GM12874 (cell line): ENCODE measurements around the gene KHDRBS1.

Experiments
- TF ChIP-seq, protein P1 (sequence below): IDR thresholded peaks from 2 replicates; pipeline ENCODE4 v1.5.1; 2011; ENCODE audit warnings: low read depth, mild to moderate bottlenecking, control low read depth, low read length, moderate library complexity; ENCODE audit not compliant: insufficient read depth

KHDRBS1 gene

GRCh38 chr1:32091591-32091990, 77.9 kb downstream of the KHDRBS1 start:
- TF ChIP-seq, protein P1, sequence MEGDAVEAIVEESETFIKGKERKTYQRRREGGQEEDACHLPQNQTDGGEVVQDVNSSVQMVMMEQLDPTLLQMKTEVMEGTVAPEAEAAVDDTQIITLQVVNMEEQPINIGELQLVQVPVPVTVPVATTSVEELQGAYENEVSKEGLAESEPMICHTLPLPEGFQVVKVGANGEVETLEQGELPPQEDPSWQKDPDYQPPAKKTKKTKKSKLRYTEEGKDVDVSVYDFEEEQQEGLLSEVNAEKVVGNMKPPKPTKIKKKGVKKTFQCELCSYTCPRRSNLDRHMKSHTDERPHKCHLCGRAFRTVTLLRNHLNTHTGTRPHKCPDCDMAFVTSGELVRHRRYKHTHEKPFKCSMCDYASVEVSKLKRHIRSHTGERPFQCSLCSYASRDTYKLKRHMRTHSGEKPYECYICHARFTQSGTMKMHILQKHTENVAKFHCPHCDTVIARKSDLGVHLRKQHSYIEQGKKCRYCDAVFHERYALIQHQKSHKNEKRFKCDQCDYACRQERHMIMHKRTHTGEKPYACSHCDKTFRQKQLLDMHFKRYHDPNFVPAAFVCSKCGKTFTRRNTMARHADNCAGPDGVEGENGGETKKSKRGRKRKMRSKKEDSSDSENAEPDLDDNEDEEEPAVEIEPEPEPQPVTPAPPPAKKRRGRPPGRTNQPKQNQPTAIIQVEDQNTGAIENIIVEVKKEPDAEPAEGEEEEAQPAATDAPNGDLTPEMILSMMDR = no peak
